ENCODE measurements around the gene PDZD4.

- TF ChIP-seq YY1 (IDR thresholded peaks at IDR 0.05; ENCODE audit: low read depth) (no peak), CTCF (IDR thresholded peaks at IDR 0.05) (no peak), SIN3A (IDR thresholded peaks at IDR 0.05; ENCODE audit: borderline replicate concordance, low read depth, low read length) (no peak), REST (IDR thresholded peaks at IDR 0.05; ENCODE audit: low read depth, low read length) (no peak), GATA2 (CRISPR knock-in tag; IDR thresholded peaks at IDR 0.05) (no peak), EP300 (IDR thresholded peaks at IDR 0.05; ENCODE audit: borderline replicate concordance in 1 of 2, low read depth in 1 of 2, low read length in 1 of 2) (no peak), TAF1 (IDR thresholded peaks at IDR 0.05; ENCODE audit: borderline replicate concordance, low read depth, low read length) (no peak), MAX (IDR thresholded peaks at IDR 0.05; ENCODE audit: low read depth) (no peak), RAD21 (IDR thresholded peaks at IDR 0.05; ENCODE audit: low read length) (no peak), NFIC (IDR thresholded peaks at IDR 0.05; ENCODE audit: borderline replicate concordance) (no peak), ZBTB33 (IDR thresholded peaks at IDR 0.05; ENCODE audit: borderline replicate concordance, low read depth) (no peak), MXI1 (IDR thresholded peaks at IDR 0.05; ENCODE audit: low read depth, low read length) (no peak), GABPA (IDR thresholded peaks at IDR 0.05; ENCODE audit: low read depth) (no peak)
These were observed 18.1 kb downstream of the PDZD4 start for GRCh38 chrX:153812220-153812619.
